DND-41 (cell line): ENCODE data around the gene DNAH1.

Experiments used
- ATAC-seq: fragments of 200-7000 bp; cut with Tn5 transposase; 3 replicates; pipeline ENCODE4 v1.9.1; 2021; ENCODE audit warnings: low read depth; ENCODE audit not compliant: insufficient read depth
- DNase-seq: peaks from one replicate; pipeline ENCODE4 v3.0.0-alpha.2; 2020
- H2AFZ ChIP-seq: 2 replicates; pipeline ENCODE4 v1.6.0; 2012; ENCODE audit warnings: low read depth, low read length
- H3K27ac ChIP-seq: 2 replicates; pipeline ENCODE4 v1.5.1; 2012; ENCODE audit warnings: low read length, inconsistent platforms
- H3K27me3 ChIP-seq: fragments of 200-600 bp; sonication (generic); 2 replicates; pipeline ENCODE4 v1.6.0; 2012; ENCODE audit warnings: low read length, mild to moderate bottlenecking, inconsistent platforms; ENCODE audit not compliant: insufficient read depth, poor library complexity
- H3K36me3 ChIP-seq: 2 replicates; pipeline ENCODE4 v1.5.1; 2012; ENCODE audit warnings: low read length, inconsistent platforms; ENCODE audit not compliant: insufficient read depth
- H3K4me1 ChIP-seq: 2 replicates; pipeline ENCODE4 v1.5.1; 2012; ENCODE audit warnings: mild to moderate bottlenecking, low read length; ENCODE audit not compliant: insufficient read depth
- H3K4me2 ChIP-seq: 2 replicates; pipeline ENCODE4 v1.6.0; 2012; ENCODE audit warnings: mild to moderate bottlenecking, moderate library complexity, low read length, inconsistent platforms; ENCODE audit not compliant: insufficient read depth
- H3K4me3 ChIP-seq, 2 experiments: fragments of 200-600 bp in 1 of 2; shearing (Covaris generic) in 1 of 2; 2 replicates each; pipeline ENCODE4 v1.5.1; 2012 to 2016; ENCODE audit warnings: inconsistent platforms in 2 of 2, low read length in 2 of 2, mild to moderate bottlenecking in 2 of 2, low read depth in 1 of 2, moderate library complexity in 1 of 2
- H3K79me2 ChIP-seq: 2 replicates; pipeline ENCODE4 v1.6.0; 2012; ENCODE audit warnings: low read length, inconsistent platforms; ENCODE audit not compliant: insufficient read depth
- H3K9ac ChIP-seq: 2 replicates; pipeline ENCODE4 v1.6.0; 2012; ENCODE audit warnings: low read depth, mild to moderate bottlenecking, inconsistent platforms, low read length, moderate library complexity
- H3K9me3 ChIP-seq: 2 replicates; pipeline ENCODE4 v1.5.1; 2012; ENCODE audit warnings: low read length, moderate library complexity, mild to moderate bottlenecking, inconsistent platforms; ENCODE audit not compliant: insufficient read depth, severe bottlenecking
- H4K20me1 ChIP-seq: 2 replicates; pipeline ENCODE4 v1.6.0; 2012; ENCODE audit warnings: low read length; ENCODE audit not compliant: insufficient read depth
- CTCF ChIP-seq: IDR thresholded peaks from 2 replicates; pipeline ENCODE4 v1.5.1; 2012; ENCODE audit warnings: borderline replicate concordance, low read length, moderate library complexity, mild to moderate bottlenecking; ENCODE audit not compliant: poor library complexity, severe bottlenecking; ENCODE audit errors: extremely low read depth
- EZH2 ChIP-seq: IDR thresholded peaks from 3 replicates; pipeline ENCODE4 v1.6.1; 2012; ENCODE audit warnings: borderline replicate concordance, low read depth, mild to moderate bottlenecking, moderate library complexity, low read length, inconsistent platforms; ENCODE audit not compliant: severe bottlenecking

DNAH1 gene

GRCh38 chr3:52321481-52321880, 5.4 kb downstream of the DNAH1 start:
- H3K36me3 ChIP-seq, result no peaks in the 10 kb centered on the region
- no peak for ATAC-seq
- H3K9me3 ChIP-seq, result no peaks in the 10 kb centered on the region
- H3K27me3 ChIP-seq, result no peaks in the 10 kb centered on the region
- H4K20me1 ChIP-seq, result 0 out of 2 replicates have a peak, but pooled peaks cover 3% of the 10 kb centered on the region
- H3K79me2 ChIP-seq, result no peaks in the 10 kb centered on the region
- no peak overlapping the region for H3K4me3 ChIP-seq
- no peak overlapping the region for H3K27ac ChIP-seq
- no peaks in the 10 kb centered on the region for H3K4me1 ChIP-seq
- H2AFZ ChIP-seq, result no peak overlapping the region
- no peak for DNase-seq
- TF ChIP-seq EZH2, result no peak
- TF ChIP-seq CTCF, result no peak
- no peak overlapping the region for H3K9ac ChIP-seq
- no peak overlapping the region for H3K4me2 ChIP-seq

- no peak for DNase-seq
- H2AFZ ChIP-seq, result no peak overlapping the region
- H3K4me1 ChIP-seq, result no peaks in the 10 kb centered on the region
- H3K79me2 ChIP-seq, result no peaks in the 10 kb centered on the region
- H3K9ac ChIP-seq, result no peak overlapping the region
- no peaks in the 10 kb centered on the region for H3K9me3 ChIP-seq
- no peak overlapping the region for H3K4me3 ChIP-seq
- no peak overlapping the region for H3K4me2 ChIP-seq
- ATAC-seq, result no peak
- no peaks in the 10 kb centered on the region for H3K36me3 ChIP-seq
- H3K27me3 ChIP-seq, result no peaks in the 10 kb centered on the region
- no peak overlapping the region for H3K27ac ChIP-seq
- 0 out of 2 replicates have a peak, but pooled peaks cover 3% of the 10 kb centered on the region for H4K20me1 ChIP-seq
- TF ChIP-seq CTCF, result no peak
- TF ChIP-seq EZH2, result no peak
Measured at GRCh38 chr3:52322466-52322865, 6.3 kb downstream of the DNAH1 start.

- ATAC-seq (no peak), DNase-seq (no peak)
- H4K20me1 ChIP-seq, result 0 out of 2 replicates have a peak, but pooled peaks cover 3% of the 10 kb centered on the region
- no peaks in the 10 kb centered on the region for H3K9me3 ChIP-seq
- no peaks in the 10 kb centered on the region for H3K36me3 ChIP-seq
- H3K4me1 ChIP-seq, result no peaks in the 10 kb centered on the region
- no peak overlapping the region for H3K4me2 ChIP-seq
- H3K27me3 ChIP-seq, result no peaks in the 10 kb centered on the region
- no peak overlapping the region for H3K27ac ChIP-seq
- TF ChIP-seq CTCF (no peak), EZH2 (no peak)
- no peak overlapping the region for H2AFZ ChIP-seq
- no peaks in the 10 kb centered on the region for H3K79me2 ChIP-seq
- H3K4me3 ChIP-seq, result no peak overlapping the region
- 0 out of 2 replicates have a peak overlapping the region, but pooled peaks have one; percentile 11 for H3K9ac ChIP-seq
Measured at GRCh38 chr3:52323526-52324295, 7.6 kb downstream of the DNAH1 start.
